HepG2 (cell line): ENCODE results near the gene GPSM1. TPM values are rescaled to one million over a fixed set of nuclear protein-coding genes. Genes with fewer than 3 reads are reported as not detected.

Experiments
- ASH2L ChIP-seq: fragments of 300-600, 200-600 bp; sonication (generic); IDR thresholded peaks from 2 replicates; pipeline ENCODE4 v1.7.0; 2017; ENCODE audit warnings: low read depth, mild to moderate bottlenecking, moderate library complexity, mixed read lengths, low read length; ENCODE audit not compliant: insufficient read length
- GABPA ChIP-seq, 2 experiments: IDR thresholded peaks; 2 replicates each; pipeline ENCODE4 v1.6.1; 2011 to 2016; ENCODE audit warnings: low read depth in 2 of 2, low read length in 1 of 2, missing biosample characterization in 1 of 2, missing genetic modification characterization in 1 of 2
- HNF1B ChIP-seq: sonication (generic); formaldehyde crosslinking; IDR thresholded peaks from 2 replicates; pipeline ENCODE4 v1.5.1; 2020; ENCODE audit warnings: mild to moderate bottlenecking, moderate library complexity, missing genetic modification reagents
- MED1 ChIP-seq: sonication (generic); formaldehyde crosslinking; IDR thresholded peaks from 2 replicates; pipeline ENCODE4 v1.4.0; 2020; ENCODE audit warnings: missing genetic modification reagents
- MLXIP ChIP-seq: sonication (generic); formaldehyde crosslinking; IDR thresholded peaks from 2 replicates; pipeline ENCODE4 v1.9.0; 2021; ENCODE audit warnings: missing genetic modification reagents, borderline replicate concordance
- RARA ChIP-seq: IDR thresholded peaks from 2 replicates; pipeline ENCODE4 v1.6.1; 2016; ENCODE audit warnings: missing genetic modification reagents, missing compliant biosample characterization
- SOX13 ChIP-seq, 3 experiments: fragments of 450-650 bp in 1 of 3; sonication (generic) in 1 of 3; formaldehyde crosslinking in 1 of 3; IDR thresholded peaks in 2 of 3; conservative IDR thresholded peaks in 1 of 3; 2 replicates each; pipeline versions ENCODE4 v1.5.0 to v1.6.1; 2016 to 2020; ENCODE audit warnings: antibody characterized with exemption in 1 of 3, mild to moderate bottlenecking in 1 of 3, missing compliant biosample characterization in 1 of 3, missing genetic modification reagents in 1 of 3, moderate library complexity in 1 of 3
- THAP9 ChIP-seq: sonication (generic); formaldehyde crosslinking; IDR thresholded peaks from 2 replicates; pipeline ENCODE4; 2020; ENCODE audit warnings: missing genetic modification reagents, mild to moderate bottlenecking, borderline replicate concordance
- YEATS2 ChIP-seq: sonication (generic); formaldehyde crosslinking; IDR thresholded peaks from 2 replicates; pipeline ENCODE4 v1.4.0; 2020; ENCODE audit warnings: missing genetic modification reagents, borderline replicate concordance
- ZBTB33 ChIP-seq: sonication (generic); formaldehyde crosslinking; IDR thresholded peaks from 2 replicates; pipeline ENCODE4 v1.4.0; 2020; ENCODE audit warnings: missing genetic modification reagents
- ZBTB49 ChIP-seq: sonication (generic); formaldehyde crosslinking; IDR thresholded peaks from 2 replicates; pipeline ENCODE4 v1.4.0; 2020; ENCODE audit warnings: missing genetic modification reagents, borderline replicate concordance
- ZFY ChIP-seq: sonication (generic); formaldehyde crosslinking; IDR thresholded peaks from 2 replicates; pipeline ENCODE4 v1.4.0; 2020; ENCODE audit warnings: missing genetic modification reagents
- ZNF317 ChIP-seq: sonication (generic); formaldehyde crosslinking; IDR thresholded peaks from 2 replicates; pipeline ENCODE4 v1.5.0; 2020; ENCODE audit warnings: mild to moderate bottlenecking, missing genetic modification reagents
- ZNF772 ChIP-seq: sonication (generic); formaldehyde crosslinking; IDR thresholded peaks from 2 replicates; pipeline ENCODE4 v1.5.0; 2020; ENCODE audit warnings: mild to moderate bottlenecking, missing genetic modification reagents
- polyA plus RNA-seq, 8 experiments: library from polyadenylated mRNA; depleted of rRNA in 3 of 8; stranded (reverse) in 7 of 8; unstranded in 1 of 8; fragments of >200 nt; fragmentation: Illumina TruSeq in 4 of 8; extraction: Trizol in 4 of 8; gene quantifications; 2 replicates each; pipeline versions ENCODE4 v1.2.1 to v1.2.3, GENCODE V29; 2011 to 2016; ENCODE audit warnings: low read depth in 4 of 8, missing spikeins in 1 of 8, mixed read lengths in 1 of 8; ENCODE audit not compliant: insufficient read depth in 1 of 8
- total RNA-seq, 5 experiments: library from RNA; depleted of rRNA; stranded (reverse); fragments of >200 nt; fragmentation: Illumina TruSeq; extraction: Trizol; gene quantifications; 2 replicates each; pipeline ENCODE4 v1.2.3, GENCODE V29; 2016; ENCODE audit warnings: low read depth in 1 of 5

GPSM1 gene
- total and polyA plus RNA-seq, 2 of the 13 experiments (the other 11 are each of a cell fraction or from before 2014, with no cell fraction given) = 1.0 to 2.4 TPM

- no peak for TF ChIP-seq ZBTB49 (CRISPR knock-in tag)
- peak; percentile 2; the same call in 1 of the 2 replicates for TF ChIP-seq ZNF772 (CRISPR knock-in tag)
- no peak for TF ChIP-seq YEATS2 (CRISPR knock-in tag)
- 0 out of 2 replicates have a peak, but pooled peaks have one; percentile 9 for TF ChIP-seq ZNF317
- peak; percentile 4; the same call in 1 of the 2 replicates for TF ChIP-seq HNF1B (CRISPR knock-in tag)
- TF ChIP-seq ZFY (CRISPR knock-in tag) = 0 out of 2 replicates have a peak, but pooled peaks have one; percentile 1
- TF ChIP-seq GABPA (IDR thresholded peaks at IDR 0.05; ENCODE audit: low read depth, low read length) = no peak
- TF ChIP-seq GABPA (CRISPR knock-in tag; IDR thresholded peaks at IDR 0.05; ENCODE audit: low read depth) = no peak
- TF ChIP-seq MLXIP (CRISPR knock-in tag) = no peak
- TF ChIP-seq RARA = 0 out of 2 replicates have a peak, but pooled peaks have one; percentile 1
- 0 out of 2 replicates have a peak, but pooled peaks have one; percentile 1 for TF ChIP-seq ZBTB33 (CRISPR knock-in tag)
- TF ChIP-seq MED1 = 0 out of 2 replicates have a peak, but pooled peaks have one; percentile 0
- no peak for TF ChIP-seq SOX13 (IDR thresholded peaks at IDR 0.05)
- TF ChIP-seq SOX13 (CRISPR knock-in tag; conservative IDR thresholded peaks at IDR 0.05 in 1 of 2, IDR thresholded peaks at IDR 0.05 in 1 of 2) = 0 out of 4 replicates have a peak, but pooled peaks of 1 of the 2 experiments have one; percentile 1
- TF ChIP-seq THAP9 (CRISPR knock-in tag) = no peak
- no peak for TF ChIP-seq ASH2L
Observed at GRCh38 chr9:136346157-136346481, 18.8 kb downstream of the GPSM1 start (continued).
